ENCODE data around the gene PRRC2B.
"Not testable (repeated sequence)": the region's sequence is repeated elsewhere in the genome, so short reads cannot be mapped to it uniquely, and the experiment has no call there.

PRRC2B gene

GRCh38 chr9:131438190-131438589 is 44.3 kb downstream of the PRRC2B start:
- DNase-seq = no peak

DNA sequence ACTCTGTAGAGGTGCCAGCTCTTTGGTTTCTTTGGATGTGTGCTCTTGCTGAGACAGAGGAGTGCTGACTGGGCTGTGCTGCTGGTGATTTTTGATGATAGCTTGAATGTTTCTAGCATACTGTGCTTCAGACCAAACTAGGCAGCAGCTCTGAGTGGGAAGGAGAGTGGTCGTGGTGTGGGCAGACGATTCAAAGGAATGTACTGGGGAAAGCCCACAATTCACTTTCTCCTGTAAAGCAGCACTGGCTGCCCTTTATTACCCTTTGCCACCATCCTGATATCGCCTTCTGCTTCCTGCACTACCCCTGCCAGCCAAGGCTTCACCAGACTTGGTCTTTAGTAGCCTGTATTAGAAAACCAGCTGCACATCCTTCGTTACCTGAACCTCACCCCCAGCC is 45.3 kb downstream of the PRRC2B start:
- DNase-seq = no peak

GRCh38 chr9:131441441-131441840 is 47.6 kb downstream of the PRRC2B start:
- DNase-seq = no peak

- DNase-seq = no peak
Measured at GRCh38 chr9:131442351-131442750, 48.5 kb downstream of the PRRC2B start.

- no peak for DNase-seq
Measured at GRCh38 chr9:131443648-131444047, 49.8 kb downstream of the PRRC2B start.

- DNase-seq = no peak
Measured at GRCh38 chr9:131446276-131446675, 52.4 kb downstream of the PRRC2B start.

DNA sequence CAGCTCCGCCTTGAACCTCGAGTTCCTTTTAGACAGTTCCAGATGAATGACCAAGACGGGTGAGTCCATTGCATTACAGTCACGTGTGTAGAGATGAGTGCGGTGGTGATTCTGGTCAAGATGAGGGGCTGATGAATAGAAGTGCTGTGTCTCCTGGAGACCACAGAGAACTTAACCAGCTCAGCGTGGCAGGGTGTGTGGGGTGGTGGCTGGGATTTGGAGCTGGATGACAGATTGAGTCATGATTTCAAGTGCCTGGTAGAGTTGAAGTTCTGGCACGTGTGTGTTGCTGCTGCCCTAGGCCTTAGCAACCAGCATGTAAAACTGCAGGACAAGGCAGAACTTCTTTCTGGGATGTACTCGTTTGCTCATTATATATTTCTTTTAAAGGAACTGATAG is 53.3 kb downstream of the PRRC2B start:
- no peak for DNase-seq

- no peak for DNase-seq
Measured at GRCh38 chr9:131447600-131447999, 53.7 kb downstream of the PRRC2B start.

- no peak for DNase-seq
Measured at GRCh38 chr9:131448818-131449217, 54.9 kb downstream of the PRRC2B start.

GRCh38 chr9:131449276-131449675 is 55.4 kb downstream of the PRRC2B start:
- DNase-seq = no peak

- no peak for DNase-seq
Measured at GRCh38 chr9:131454028-131454427, 60.1 kb downstream of the PRRC2B start.

DNA sequence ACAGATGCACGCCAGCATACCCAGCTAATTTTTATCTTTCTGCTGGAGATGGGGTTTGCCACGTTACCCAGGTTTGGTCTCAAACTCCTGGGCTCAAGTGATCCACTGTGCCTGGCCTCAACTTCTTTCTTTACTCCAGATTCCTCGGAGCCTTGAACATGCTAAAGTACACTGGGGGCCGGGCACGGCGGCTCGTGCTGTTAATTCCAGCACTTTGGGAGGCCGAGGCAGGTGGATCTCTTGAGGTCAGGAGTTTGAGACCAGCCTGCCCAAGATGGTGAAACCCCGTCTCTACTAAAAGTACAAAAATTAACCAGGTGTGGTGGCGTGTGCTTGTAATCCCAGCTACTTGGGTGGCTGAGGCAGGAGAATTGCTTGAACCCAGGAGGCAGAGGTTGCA is 61.8 kb downstream of the PRRC2B start:
- not testable (repeated sequence) for DNase-seq

GRCh38 chr9:131457746-131458145 is 63.9 kb downstream of the PRRC2B start:
- no peak for DNase-seq

- DNase-seq = no peak
Measured at GRCh38 chr9:131459056-131459455, 65.2 kb downstream of the PRRC2B start.

DNA sequence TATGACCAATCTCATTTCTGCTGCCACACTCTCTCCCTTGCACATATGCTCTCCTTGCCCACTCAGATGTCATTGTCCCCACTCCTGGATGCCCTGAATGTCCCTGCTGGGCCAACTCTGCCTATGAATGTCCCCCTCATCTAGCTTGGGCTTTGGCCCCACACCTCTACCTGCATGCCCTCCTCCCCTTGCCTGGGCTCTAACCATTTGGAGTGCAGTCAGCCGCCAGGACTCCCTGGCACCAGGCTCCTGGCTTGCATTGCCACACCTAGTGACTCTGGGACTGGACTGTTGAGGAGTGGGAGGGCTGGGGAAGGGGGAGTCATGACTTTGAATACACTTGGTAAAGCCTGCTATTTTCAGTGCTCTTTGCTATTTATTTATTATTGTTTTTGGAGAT is 67.3 kb downstream of the PRRC2B start:
- DNase-seq = no peak

- DNase-seq = peak; percentile 6
Measured at GRCh38 chr9:131464354-131465000, 70.6 kb downstream of the PRRC2B start.

- no peak for DNase-seq
Measured at GRCh38 chr9:131465401-131465800, 71.5 kb downstream of the PRRC2B start.

DNA sequence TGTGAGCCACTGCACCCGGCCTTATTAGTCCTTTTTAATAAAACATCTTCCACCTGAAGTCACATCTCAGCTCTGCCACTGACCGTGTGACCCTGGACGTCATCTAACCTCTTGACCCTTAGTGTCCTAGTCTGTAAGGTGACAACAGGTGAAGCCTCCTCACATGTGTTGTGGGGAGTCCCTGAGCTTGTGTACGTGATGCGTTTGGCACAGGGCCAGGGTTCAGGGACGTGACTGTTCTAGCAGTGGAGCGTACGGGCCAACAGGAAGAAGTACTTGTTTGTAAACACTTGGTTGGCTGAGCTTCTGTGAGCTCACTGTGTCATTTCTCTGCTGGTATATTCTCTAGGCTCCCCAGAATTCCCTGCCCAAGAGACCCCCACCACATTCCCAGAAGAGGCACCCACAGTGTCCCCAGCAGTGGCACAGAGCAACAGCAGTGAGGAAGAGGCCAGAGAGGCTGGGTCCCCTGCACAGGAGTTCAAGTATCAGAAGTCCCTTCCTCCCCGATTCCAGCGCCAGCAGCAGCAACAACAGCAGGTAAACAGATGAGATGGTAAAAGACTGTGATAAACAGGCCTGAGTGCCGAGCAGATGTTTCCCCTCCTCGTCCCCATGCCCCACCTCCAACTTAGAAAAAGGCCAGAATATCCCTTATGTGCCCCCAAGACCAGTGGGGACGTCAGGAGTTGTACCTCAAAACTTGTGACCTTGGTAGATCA is 73.5 kb downstream of the PRRC2B start:
- no peak for DNase-seq

DNA sequence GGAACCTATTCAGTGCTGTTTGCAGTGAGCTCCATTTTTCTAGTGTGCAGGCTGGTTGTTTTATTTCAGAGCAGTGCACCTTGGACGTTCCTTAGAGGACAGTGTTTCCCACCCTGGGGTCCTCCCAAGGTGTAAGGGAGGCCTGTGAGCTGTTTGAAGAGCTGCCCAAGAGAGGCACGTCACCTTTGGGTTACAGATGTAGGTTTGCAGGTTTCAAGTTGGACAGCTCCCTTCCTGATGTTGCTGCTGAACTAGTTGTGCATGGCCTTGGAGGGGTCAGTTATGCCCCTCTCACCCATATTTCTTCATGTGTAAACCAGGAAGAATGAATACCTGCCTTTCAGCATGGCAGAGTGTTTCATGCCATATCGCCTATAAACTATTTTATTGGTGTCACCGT is 74.1 kb downstream of the PRRC2B start:
- DNase-seq = no peak

- no peak for DNase-seq
Measured at GRCh38 chr9:131469356-131469755, 75.5 kb downstream of the PRRC2B start.

- DNase-seq = no peak
Measured at GRCh38 chr9:131469951-131470350, 76.1 kb downstream of the PRRC2B start.

GRCh38 chr9:131470581-131470991 is 76.7 kb downstream of the PRRC2B start:
- DNase-seq = no peak

- DNase-seq = not testable (repeated sequence)
Measured at GRCh38 chr9:131472085-131472484, 78.2 kb downstream of the PRRC2B start.

DNA sequence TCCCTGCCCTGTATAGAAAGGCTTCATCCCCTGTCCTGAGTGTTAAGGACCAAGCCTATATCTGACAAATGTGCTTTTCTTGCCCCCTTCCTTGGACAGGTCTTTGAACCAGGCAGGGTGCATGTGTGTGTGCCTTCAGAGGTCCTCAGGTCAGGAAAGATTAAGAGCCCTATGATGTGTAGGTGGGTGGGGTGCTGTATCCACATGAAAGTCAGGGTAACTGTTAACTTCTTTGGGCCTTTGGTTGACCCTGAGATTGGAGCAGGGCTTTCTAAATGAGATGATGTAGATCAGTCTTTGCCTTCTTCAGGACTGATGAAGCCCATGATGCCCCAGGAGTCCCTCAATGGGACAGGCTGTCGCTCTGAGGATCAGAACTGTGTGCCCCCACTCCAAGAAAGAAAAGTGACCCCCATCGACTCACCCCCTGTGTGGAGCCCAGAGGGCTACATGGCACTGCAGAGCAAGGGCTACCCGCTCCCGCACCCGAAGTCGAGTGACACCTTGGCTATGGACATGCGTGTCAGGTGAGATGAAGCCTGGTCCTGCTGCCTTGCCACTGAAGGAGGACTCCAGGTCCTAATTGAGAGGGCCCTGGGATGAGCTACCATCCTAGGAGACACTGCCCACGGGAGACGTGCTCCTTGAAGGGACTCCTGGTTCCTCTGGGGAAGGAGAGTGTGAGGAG is 79.5 kb downstream of the PRRC2B start:
- DNase-seq = no peak
